Motor neuron (in vitro differentiated cells): ENCODE results near the gene LNP1. TPM values are rescaled to one million over a fixed set of nuclear protein-coding genes. Genes with fewer than 3 reads are reported as not detected.

ENCODE experiments used
- ATAC-seq, 8 experiments: fragments of 200-7000 bp; cut with Tn5 transposase; replicated peaks in 6 of 8; 2 replicates each; pipeline ENCODE4 v1.8.0; 2021; ENCODE audit warnings: mild to moderate bottlenecking in 8 of 8, moderate library complexity in 8 of 8
- H3K27ac ChIP-seq, 2 donors: fragments of 250-450 bp; sonication (Bioruptor Pico); 2 replicates each; pipeline ENCODE4 v1.9.0; 2021; ENCODE audit warnings: antibody characterized with exemption in 2 of 2, mild to moderate bottlenecking in 2 of 2, moderate library complexity in 1 of 2
- H3K4me1 ChIP-seq, 2 donors: fragments of 250-450 bp; sonication (Bioruptor Pico); replicated peaks in 1 of 2; 2 replicates each; pipeline ENCODE4 v1.6.1; 2021; ENCODE audit warnings: antibody characterized with exemption in 2 of 2, mild to moderate bottlenecking in 2 of 2, moderate library complexity in 1 of 2
- H3K4me3 ChIP-seq, 5 donors: fragments of 250-450 bp; sonication (Bioruptor Pico); 2 replicates each; pipeline ENCODE4 v1.9.0; 2021; ENCODE audit warnings: antibody characterized with exemption in 5 of 5, mild to moderate bottlenecking in 5 of 5, moderate library complexity in 4 of 5
- WGBS, 10 experiments: fragments of 450-650 bp; shearing (Covaris generic); methylation state at CpG; one replicate each; pipeline ENCODE4 v1.0.0; 2022; 5-methylcytosine and 5-hydroxymethylcytosine counted together
- in situ Hi-C, 9 experiments: fragments of 400-800 bp; cut with MboI; loops; one replicate each; pipeline ENCODE4 v1.15.0; 2021; ENCODE audit warnings: low sequenced_read_pairs in 9 of 9, low pct_unique_long_range_greater_than_20kb in 2 of 9; ENCODE audit not compliant: unreplicated experiment in 9 of 9
- total RNA-seq, 8 experiments: library from RNA; unstranded; fragments of 300-600 nt; gene quantifications; 2 replicates each; pipeline versions ENCODE4 v1.2.3 to v1.2.4, GENCODE V29; 2022

The LNP1 gene
- total RNA-seq, 8 experiments from 2014 or later: 1.1 to 18.3 (median 10.7) TPM

DNA sequence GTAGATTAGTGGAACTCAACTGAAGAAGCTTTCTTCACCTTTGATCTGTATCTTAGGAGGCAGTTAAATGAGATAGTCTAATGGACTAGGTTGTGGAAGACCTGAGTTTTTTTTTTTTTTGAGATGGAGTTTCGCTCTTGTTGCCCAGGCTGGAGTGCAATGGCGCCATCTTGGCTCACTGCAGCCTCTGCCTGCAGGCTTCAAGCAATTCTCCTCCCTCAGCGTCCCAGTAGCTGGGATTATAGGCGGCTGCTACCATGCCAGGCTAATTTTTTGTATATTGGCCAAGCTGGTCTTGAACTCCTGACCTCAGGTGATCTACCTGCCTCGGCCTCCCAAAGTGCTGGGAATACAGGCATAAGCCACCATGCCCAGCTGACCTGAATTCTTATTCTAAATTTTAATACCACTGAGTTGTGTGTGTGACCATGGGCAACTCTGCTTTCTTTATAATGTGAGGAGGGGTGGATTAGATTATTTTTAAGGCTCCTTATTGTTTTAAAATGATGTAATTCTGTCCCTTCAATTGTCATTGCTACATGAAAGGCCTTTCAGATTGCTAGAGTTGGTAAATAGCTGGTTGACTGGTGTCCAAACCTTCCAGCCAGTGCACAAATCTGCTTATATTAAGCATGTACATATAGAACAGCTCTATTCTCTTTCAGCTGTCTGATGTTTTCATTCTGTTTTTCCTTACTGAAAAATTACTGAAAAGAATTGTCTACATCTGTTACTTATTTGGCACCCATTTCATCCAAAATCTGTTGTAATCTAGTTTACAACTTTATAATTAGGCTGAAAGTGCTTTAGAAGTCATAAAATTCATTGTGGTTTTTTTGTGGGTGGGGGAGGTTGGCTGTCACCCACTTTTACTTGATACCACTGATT lies 2.3 kb downstream of the LNP1 start:
- peak overlapping the region; percentile 43 to 77 for H3K27ac ChIP-seq
- H3K4me1 ChIP-seq: peaks cover 3 to 13% of the 10 kb centered on the region in 2 donors
- in situ Hi-C loops: no loop called here
- ATAC-seq: no peak
- 19 to 92% (median 40%) methylated on average over 1 to 5 of the region's 5 CpGs; no CpG with 5 or more reads in 2 of the 10 experiments for WGBS, 10 experiments
- peak overlapping the region; percentile 55 to 97 (median 79) for H3K4me3 ChIP-seq

DNA sequence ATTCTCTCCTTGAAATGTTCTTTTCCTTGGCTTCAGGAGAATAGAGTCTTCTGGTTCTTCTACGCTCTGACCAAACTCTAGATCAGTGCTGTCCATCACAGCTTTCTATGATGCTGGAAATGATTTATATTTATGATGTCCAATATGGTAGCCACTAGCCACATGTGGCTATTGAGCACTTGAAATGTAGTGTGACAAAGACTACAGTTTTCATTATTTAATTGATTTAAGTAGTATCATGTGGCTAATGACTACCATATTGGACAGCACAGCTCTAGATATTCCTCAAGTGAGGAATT lies 2.9 kb downstream of the LNP1 start:
- H3K27ac ChIP-seq: no peak overlapping the region
- no peak for ATAC-seq
- WGBS, 10 experiments: 56 to 100% (median 84%) methylated on average over 1 of the region's 1 CpG; no CpG with 5 or more reads in 4 of the 10 experiments
- peaks cover 0 to 8% of the 10 kb centered on the region in 2 donors for H3K4me1 ChIP-seq
- in situ Hi-C loops: no loop called here
- H3K4me3 ChIP-seq: peak overlapping the region; percentile 55 to 97 (median 79)

GRCh38 chr3:100407164-100407563 lies 5.8 kb downstream of the LNP1 start:
- Histone ChIP-seq H3K4me1 (peaks cover 0 to 7% of the 10 kb centered on the region in 2 donors), H3K4me3 (no peak overlapping the region), H3K27ac (no peak overlapping the region)
- in situ Hi-C loops: no loop called here
- 60 to 100% (median 74%) methylated on average over 1 to 2 of the region's 2 CpGs for WGBS, 10 experiments
- no peak for ATAC-seq

- in situ Hi-C loops: no loop called here
- peak in 1 of 8 experiments; percentile 39 for ATAC-seq
- 67 to 100% (median 91%) methylated on average over 1 to 4 of the region's 4 CpGs; no CpG with 5 or more reads in 2 of the 10 experiments for WGBS, 10 experiments
These were observed 6.7 kb downstream of the LNP1 start for GRCh38 chr3:100407977-100408532.

DNA sequence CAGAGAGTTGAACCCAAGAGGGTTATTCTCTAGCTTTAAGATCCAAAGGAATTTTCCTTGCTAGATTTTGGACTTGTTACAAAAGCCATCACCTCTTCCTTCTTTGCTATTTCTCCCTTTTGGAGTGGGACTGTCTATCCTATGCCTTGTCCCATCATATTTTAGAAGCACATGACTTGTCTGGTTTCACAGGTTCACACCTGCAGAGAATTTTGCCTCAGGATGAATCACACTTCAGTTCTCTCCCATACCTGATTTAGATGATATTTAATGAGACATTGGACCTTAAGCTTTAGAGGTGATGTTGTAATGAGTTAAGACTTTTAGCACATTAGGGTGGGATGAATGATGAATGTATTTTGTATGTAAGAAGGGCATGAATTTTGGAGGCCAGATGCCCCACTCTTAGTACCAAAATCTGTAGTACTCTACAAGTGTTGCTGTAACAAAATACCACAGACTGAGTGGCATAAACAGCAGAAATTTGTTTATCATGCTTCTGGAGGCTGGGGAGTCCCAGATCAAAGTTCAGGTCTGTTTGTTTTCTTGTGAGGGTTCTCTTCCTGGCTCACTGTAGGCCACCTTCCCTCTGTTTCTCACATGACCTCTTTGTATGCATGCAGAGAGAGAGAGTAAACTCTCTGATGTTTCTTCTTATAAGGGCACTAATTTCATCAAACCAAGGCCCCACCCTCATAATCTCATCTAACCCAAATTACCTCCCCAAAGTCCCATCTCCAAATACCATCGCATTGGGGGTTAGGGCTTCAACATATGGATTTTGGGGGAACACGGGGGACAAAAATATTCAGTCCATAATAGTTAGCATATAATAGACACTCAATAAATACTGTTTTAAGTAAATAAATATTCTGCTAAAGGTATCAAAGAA lies 10.0 kb downstream of the LNP1 start:
- H3K4me1 ChIP-seq: no peaks in the 10 kb centered on the region
- no peak overlapping the region for H3K27ac ChIP-seq
- H3K4me3 ChIP-seq: no peak overlapping the region
- in situ Hi-C loops: no loop called here
- 57 to 100% (median 100%) methylated on average over 1 to 2 of the region's 2 CpGs; no CpG with 5 or more reads in 3 of the 10 experiments for WGBS, 10 experiments
- no peak for ATAC-seq

More at GRCh38 chr3:100407977-100408532, 6.7 kb downstream of the LNP1 start:
- Histone ChIP-seq H3K27ac (no peak overlapping the region), H3K4me3 (no peak overlapping the region), H3K4me1 (peaks cover 0 to 7% of the 10 kb centered on the region in 2 donors)

GRCh38 chr3:100412912-100413590 lies 11.7 kb downstream of the LNP1 start:
- in situ Hi-C loops: no loop called here
- H3K27ac ChIP-seq: no peak overlapping the region
- no peak overlapping the region for H3K4me3 ChIP-seq
- ATAC-seq: no peak
- WGBS, 10 experiments: 87 to 100% (median 94%) methylated on average over 2 to 4 of the region's 4 CpGs; no CpG with 5 or more reads in 2 of the 10 experiments
- H3K4me1 ChIP-seq: no peaks in the 10 kb centered on the region

- no peak overlapping the region for H3K4me3 ChIP-seq
These were observed 12.3 kb downstream of the LNP1 start for GRCh38 chr3:100413613-100414012.

GRCh38 chr3:100416176-100416575 lies 14.8 kb downstream of the LNP1 start:
- Histone ChIP-seq H3K27ac (no peak overlapping the region), H3K4me3 (no peak overlapping the region), H3K4me1 (no peaks in the 10 kb centered on the region)
- no peak for ATAC-seq
- in situ Hi-C loops: no loop called here

More at GRCh38 chr3:100413613-100414012, 12.3 kb downstream of the LNP1 start:
- 60 to 100% (median 75%) methylated on average over 1 to 2 of the region's 2 CpGs; no CpG with 5 or more reads in 3 of the 10 experiments for WGBS, 10 experiments
- ATAC-seq: no peak
- Histone ChIP-seq H3K4me1 (no peaks in the 10 kb centered on the region), H3K27ac (no peak overlapping the region)
- in situ Hi-C loops: no loop called here

DNA sequence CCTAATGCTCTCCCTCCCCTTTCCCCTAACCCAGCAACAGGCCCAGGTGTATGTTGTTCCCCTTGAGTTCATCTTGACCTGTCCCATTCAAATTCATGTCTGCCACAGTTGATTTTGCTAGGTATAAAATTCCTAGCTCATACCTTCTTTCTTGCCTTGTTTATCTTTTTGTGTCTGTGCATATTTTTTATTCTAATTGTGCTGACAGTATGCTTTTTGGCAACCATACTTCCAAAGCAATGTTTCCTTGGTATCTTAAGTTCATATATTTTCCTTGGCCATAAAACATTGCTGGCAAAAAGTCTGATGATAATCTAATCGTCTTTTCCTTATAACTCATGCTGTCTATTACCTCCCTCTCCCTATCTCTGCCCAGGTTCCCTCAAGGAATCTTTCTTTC lies 15.5 kb downstream of the LNP1 start:
- in situ Hi-C loops: no loop called here
- Histone ChIP-seq H3K27ac (no peak overlapping the region), H3K4me3 (no peak overlapping the region), H3K4me1 (no peaks in the 10 kb centered on the region)
- WGBS, 10 experiments: 54 to 100% (median 94%) methylated on average over 1 of the region's 1 CpG; no CpG with 5 or more reads in 2 of the 10 experiments
- no peak for ATAC-seq

GRCh38 chr3:100419406-100419805 lies 18.1 kb downstream of the LNP1 start:
- ATAC-seq: no peak
- Histone ChIP-seq H3K4me3 (no peak overlapping the region), H3K27ac (no peak overlapping the region), H3K4me1 (no peaks in the 10 kb centered on the region)
- WGBS, 10 experiments: 58 to 100% (median 100%) methylated on average over 1 of the region's 1 CpG
- in situ Hi-C loops: no loop called here

DNA sequence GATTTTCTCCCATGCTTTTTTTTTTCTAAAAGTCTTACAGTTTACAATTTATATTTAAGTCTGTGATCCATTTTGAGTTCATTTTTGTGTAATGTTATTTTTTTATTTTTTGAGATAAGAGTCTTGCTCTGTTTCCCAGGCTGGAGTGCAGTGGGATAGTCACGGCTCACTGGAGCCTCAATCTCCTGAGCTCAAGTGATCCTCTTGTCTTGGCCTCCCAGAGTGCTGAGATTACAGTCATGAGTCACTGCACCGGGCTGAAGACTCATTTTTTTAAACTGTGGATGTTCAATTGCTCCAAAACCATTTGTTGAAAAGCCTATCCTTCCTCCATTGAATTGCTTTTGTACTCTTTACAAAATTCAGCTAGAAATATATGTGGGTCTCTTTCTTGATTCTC lies 19.5 kb downstream of the LNP1 start:
- Histone ChIP-seq H3K4me1 (no peaks in the 10 kb centered on the region), H3K27ac (no peak overlapping the region), H3K4me3 (no peak overlapping the region)
- 49 to 100% (median 68%) methylated on average over 1 to 2 of the region's 2 CpGs for WGBS, 10 experiments
- ATAC-seq: no peak
- in situ Hi-C loops: no loop called here

GRCh38 chr3:100423611-100424010 lies 22.3 kb downstream of the LNP1 start:
- no peak for ATAC-seq
- WGBS, 10 experiments: 83 to 100% (median 100%) methylated on average over 1 to 3 of the region's 5 CpGs; no CpG with 5 or more reads in 1 of the 10 experiments
- Histone ChIP-seq H3K4me1 (no peaks in the 10 kb centered on the region), H3K4me3 (no peak overlapping the region), H3K27ac (no peak overlapping the region)
- in situ Hi-C loops: no loop called here
